ENCODE data around the gene LRRC26.
"Not testable (repeated sequence)": the region's sequence is repeated elsewhere in the genome, so short reads cannot be mapped to it uniquely, and the experiment has no call there.

The LRRC26 gene

GRCh38 chr9:137136881-137137607 lies 32.8 kb downstream of the LRRC26 start:
- no peak for DNase-seq (ENCODE audit: low read depth in 2 of 2)

GRCh38 chr9:137136261-137136880 lies 33.5 kb downstream of the LRRC26 start:
- DNase-seq (ENCODE audit: low read depth in 2 of 2): no peak

- not testable (repeated sequence) for DNase-seq (ENCODE audit: low read depth in 2 of 2)
Measured at GRCh38 chr9:137135154-137135553, 34.7 kb downstream of the LRRC26 start.

- DNase-seq (ENCODE audit: low read depth in 2 of 2): no peak
Measured at GRCh38 chr9:137134191-137134590, 35.7 kb downstream of the LRRC26 start.

- no peak for DNase-seq (ENCODE audit: low read depth in 2 of 2)
Measured at GRCh38 chr9:137130176-137130755, 39.6 kb downstream of the LRRC26 start.

- peak; percentile 75 for DNase-seq (ENCODE audit: low read depth in 2 of 2)
Measured at GRCh38 chr9:137129456-137130175, 40.2 kb downstream of the LRRC26 start.

- DNase-seq (ENCODE audit: low read depth in 2 of 2): no peak
Measured at GRCh38 chr9:137128862-137129455, 40.9 kb downstream of the LRRC26 start.

- DNase-seq (ENCODE audit: low read depth in 2 of 2): no peak
Measured at GRCh38 chr9:137128158-137128861, 41.5 kb downstream of the LRRC26 start.

- no peak for DNase-seq (ENCODE audit: low read depth in 2 of 2)
Measured at GRCh38 chr9:137127301-137128157, 42.3 kb downstream of the LRRC26 start.

- DNase-seq (ENCODE audit: low read depth in 2 of 2): no peak
Measured at GRCh38 chr9:137126786-137127185, 43.1 kb downstream of the LRRC26 start.

- not testable (repeated sequence) for DNase-seq (ENCODE audit: low read depth in 2 of 2)
Measured at GRCh38 chr9:137123952-137124462, 45.8 kb downstream of the LRRC26 start.

- DNase-seq (ENCODE audit: low read depth in 2 of 2): no peak
Measured at GRCh38 chr9:137123468-137123837, 46.4 kb downstream of the LRRC26 start.

- not testable (repeated sequence) for DNase-seq (ENCODE audit: low read depth in 2 of 2)
Measured at GRCh38 chr9:137122796-137123467, 46.9 kb downstream of the LRRC26 start.

GRCh38 chr9:137121927-137122795 lies 47.7 kb downstream of the LRRC26 start:
- DNase-seq (ENCODE audit: low read depth in 2 of 2): not testable (repeated sequence)
